Sigmoid colon (tissue), 4 donors: ENCODE data around the gene NEURL1B.

ENCODE experiments used
- POLR2A ChIP-seq, 2 donors: fragments of 450-650 bp; IDR thresholded peaks; one replicate each; pipeline ENCODE4 v1.6.1; 2016; ENCODE audit warnings: antibody characterized with exemption in 2 of 2, mild to moderate bottlenecking in 2 of 2, moderate library complexity in 2 of 2
- POLR2AphosphoS5 ChIP-seq, 4 donors: sonication (generic); formaldehyde crosslinking; IDR thresholded peaks; one replicate each; pipeline ENCODE4 v1.6.1; 2017; ENCODE audit warnings: antibody characterized with exemption in 4 of 4

GRCh38 chr5:172618574-172619365 lies 22.3 kb upstream of the NEURL1B start:
- TF ChIP-seq POLR2A (IDR thresholded peaks at IDR 0.05) (no peak), POLR2AphosphoS5 (IDR thresholded peaks at IDR 0.05) (no peak)
